Measurements from ENCODE around the gene SERPINA3. TPM values are rescaled to one million over a fixed set of nuclear protein-coding genes. Genes with fewer than 3 reads are reported as not detected.

SERPINA3 gene
- total and polyA plus RNA-seq, 2 of the 8 experiments (the other 6 are each of a cell fraction or from before 2014, with no cell fraction given) = not detected

DNA sequence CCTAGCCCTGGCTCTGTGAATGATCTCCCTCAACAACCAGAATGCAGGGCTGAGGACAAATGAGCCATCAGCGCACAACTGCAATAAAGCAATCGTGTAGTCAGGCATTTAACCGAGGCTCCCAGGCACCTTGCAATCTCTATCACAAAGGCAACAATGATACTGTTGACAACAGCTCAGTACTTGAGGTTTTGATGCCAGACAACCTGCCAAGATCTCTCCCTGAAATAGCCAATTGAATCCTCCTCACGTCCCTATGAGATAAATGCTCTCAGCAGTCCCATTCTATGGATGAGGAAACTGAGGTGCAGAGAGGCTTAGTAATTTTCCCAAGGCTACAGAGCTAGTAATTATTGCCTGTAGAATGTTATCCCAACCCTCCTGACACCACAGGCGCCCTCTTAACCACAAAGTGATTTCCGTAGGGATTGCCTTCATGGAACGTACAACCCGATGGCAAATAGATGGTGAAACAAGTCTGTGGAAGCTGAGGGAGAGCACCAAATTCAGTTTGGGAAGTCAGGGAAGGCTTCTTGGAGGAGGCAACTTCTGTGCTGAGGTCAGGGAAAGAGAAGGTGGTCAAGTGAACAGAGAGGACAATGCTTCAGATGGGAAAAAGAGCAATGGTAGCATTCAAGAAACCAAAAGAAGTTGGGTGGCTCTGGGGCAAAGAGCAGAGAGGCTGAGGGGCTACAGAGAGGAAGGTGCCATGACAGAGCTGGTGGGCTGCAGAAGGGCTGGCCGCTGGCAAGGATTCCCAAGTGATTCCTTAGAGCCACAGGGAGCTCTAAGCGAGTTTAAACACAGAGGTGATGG is 12.6 kb downstream of the SERPINA3 start (continued):
- no peak for TF ChIP-seq RNF2 (IDR thresholded peaks at IDR 0.05; ENCODE audit: borderline replicate concordance, low read depth, low read length, missing control alignments, poor library complexity, severe bottlenecking)
